ENCODE results near the gene PUM1.

Gene PUM1

DNA sequence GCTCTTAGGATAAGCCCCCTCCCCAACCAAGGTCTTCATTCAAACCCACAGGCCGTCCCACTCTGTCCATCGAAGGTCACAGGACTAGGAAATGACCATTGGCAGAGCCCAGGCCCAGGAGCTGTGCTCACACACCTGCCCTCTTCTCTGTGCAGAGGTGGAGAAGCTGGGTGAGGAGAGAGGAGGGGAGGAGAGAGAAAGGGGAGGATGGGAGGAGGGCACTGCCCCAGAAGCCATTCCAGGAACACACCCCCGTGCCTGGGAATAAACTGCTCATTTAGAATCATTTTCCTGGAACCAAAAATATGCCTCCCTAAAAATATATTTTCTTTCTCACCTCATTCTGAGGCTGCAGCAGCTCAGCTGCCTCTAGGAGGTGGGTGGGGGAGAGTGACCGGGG is 150.6 kb downstream of the PUM1 start:
- TF ChIP-seq CTCF (conservative IDR thresholded peaks at IDR 0.05; ENCODE audit: low read length) = no peak

DNA sequence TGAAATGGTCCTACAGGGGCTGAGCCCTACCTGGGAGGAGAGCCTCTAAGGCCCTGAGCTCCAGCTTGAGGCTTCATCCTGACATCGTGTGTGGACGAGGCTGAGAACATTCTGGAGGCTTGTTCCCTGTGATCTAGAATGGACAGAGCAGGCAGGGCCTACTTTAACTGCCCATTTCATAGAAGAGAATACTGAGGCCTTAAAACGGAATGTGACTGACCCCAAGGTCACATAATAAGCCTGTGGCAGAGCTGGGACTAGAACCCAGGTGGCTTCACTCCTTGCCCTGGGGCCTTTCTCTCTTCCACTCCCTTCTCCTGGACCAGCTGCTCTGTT is 151.0 kb downstream of the PUM1 start:
- no peak overlapping the region for H3K4me3 ChIP-seq (ENCODE audit: low read length)
- no peak for DNase-seq (ENCODE audit: low read depth)
- TF ChIP-seq CTCF (conservative IDR thresholded peaks at IDR 0.05; ENCODE audit: low read length) = no peak

More for the DNA sequence above, 150.6 kb downstream of the PUM1 start:
- DNase-seq (ENCODE audit: low read depth) = no peak
- no peak overlapping the region for H3K4me3 ChIP-seq (ENCODE audit: low read length)

DNA sequence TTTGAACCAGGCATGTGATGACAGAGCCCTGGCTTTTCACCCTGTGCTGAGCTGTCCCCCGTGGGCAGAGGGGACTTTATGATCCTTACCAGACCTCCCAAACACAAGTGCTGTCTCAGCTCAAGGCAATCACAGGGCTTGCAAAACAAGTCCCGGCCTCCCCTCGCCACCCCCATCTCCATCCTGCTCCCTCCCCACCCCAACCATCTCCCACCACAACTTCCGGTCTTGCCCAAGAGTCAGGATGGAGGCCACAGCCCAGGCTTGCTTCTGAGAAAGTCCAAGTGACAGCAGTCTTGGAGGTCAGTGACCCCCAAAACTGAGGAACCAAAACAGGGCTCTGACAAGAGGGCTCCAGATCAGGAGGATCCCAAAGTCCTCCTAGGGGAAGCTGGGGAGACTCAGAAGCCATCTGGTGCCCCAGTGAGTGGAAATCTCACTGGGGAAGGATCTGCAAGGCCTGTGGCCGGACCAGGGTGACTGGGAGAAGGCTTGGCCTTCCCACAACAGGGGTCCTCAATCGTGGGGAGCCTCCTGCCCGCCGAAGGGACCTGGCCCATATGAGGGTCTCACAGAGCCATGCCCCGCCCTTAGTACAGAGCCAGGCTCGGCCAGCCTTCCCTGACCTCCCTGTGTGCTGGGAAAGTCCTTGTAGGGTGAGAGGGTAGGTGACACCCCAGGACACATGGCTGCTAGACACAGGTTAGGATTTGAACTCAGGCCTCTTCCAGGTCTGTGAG is 152.4 kb downstream of the PUM1 start:
- H3K4me3 ChIP-seq (ENCODE audit: low read length) = no peak overlapping the region
- DNase-seq (ENCODE audit: low read depth) = peak; percentile 56
- TF ChIP-seq CTCF (conservative IDR thresholded peaks at IDR 0.05; ENCODE audit: low read length) = no peak

- TF ChIP-seq CTCF (conservative IDR thresholded peaks at IDR 0.05; ENCODE audit: low read length) = no peak
- no peak for DNase-seq (ENCODE audit: low read depth)
- no peak overlapping the region for H3K4me3 ChIP-seq (ENCODE audit: low read length)
Measured at GRCh38 chr1:30912224-30912623, 153.3 kb downstream of the PUM1 start.

DNA sequence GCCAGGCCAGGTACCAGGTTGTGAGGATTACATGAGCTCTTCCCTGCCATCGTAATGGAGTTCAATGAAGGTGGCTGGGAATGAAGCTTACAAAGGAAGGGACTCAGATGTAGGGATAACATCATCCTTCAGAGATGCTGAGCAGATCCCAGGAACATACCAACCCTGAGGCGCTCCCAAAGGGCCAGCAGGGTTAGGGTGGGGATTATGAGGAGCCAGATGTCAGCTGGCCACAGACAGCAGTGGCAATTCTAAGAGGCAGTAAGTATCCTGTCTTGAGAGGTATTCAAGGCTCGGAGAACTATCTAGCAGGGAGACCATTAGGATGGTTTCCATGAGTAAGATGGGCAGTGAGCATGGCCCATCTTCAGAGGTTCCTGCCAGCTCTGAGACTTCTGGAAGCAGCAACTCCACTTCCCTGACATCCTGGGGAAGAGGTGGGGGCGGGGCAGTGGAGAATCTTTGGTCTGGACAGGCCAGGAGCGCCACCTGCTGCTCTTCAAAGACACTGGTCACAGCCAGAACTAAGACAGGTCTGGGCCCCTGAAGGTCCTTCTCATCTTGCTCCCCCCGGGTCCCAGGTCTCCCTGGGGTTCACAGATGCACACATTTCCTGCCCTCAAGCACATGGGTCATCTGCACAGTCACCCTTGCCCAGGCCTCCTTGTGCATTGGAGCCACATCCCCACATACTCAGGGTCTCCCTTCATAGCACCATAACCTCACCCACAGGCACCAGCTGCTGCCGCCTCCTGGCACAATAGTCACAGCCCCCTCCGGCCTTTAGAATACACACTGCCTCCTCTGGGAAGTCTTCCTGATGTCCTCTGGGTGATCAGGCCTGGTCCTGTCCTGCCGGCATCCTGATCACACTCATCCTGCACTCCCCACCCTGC is 154.2 kb downstream of the PUM1 start:
- peak; percentile 83 for DNase-seq (ENCODE audit: low read depth)
- no peak overlapping the region for H3K4me3 ChIP-seq (ENCODE audit: low read length)
- peak; percentile 88 for TF ChIP-seq CTCF (conservative IDR thresholded peaks at IDR 0.05; ENCODE audit: low read length)

DNA sequence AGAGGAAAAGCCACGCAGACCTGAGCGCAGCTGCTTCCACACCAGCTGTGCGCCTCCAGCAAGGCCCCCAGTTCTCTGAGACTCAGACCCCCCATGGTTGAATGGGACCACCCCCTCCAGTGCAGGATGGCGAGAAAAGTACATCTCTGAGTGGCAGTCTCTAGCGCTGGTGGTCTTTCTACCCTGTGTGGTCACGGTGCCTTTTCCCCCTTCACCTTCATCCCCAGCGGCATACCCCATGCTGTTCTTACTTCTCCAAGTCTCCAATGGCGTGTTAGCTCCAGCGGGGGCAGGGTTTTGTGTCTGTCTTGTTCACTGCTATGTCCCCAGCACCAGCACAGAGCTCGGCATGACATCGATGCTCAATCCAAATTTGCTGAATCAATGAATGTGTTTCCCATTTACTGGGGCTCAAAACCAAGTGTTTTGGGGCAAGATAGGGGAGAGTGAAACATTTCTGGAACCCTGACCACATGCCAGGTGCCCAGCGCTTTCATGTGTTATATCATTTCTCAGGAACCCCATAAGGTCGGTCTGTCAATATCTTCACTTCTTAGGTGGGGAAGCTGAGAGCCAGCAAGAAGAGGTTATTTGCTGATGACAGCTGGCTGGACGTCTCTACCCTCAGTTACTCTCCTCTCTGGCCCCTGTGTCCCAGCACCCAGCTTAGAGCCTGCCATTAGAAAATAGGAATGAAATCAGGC is 156.0 kb downstream of the PUM1 start:
- H3K4me3 ChIP-seq (ENCODE audit: low read length) = peak overlapping the region; percentile 57
- TF ChIP-seq CTCF (conservative IDR thresholded peaks at IDR 0.05; ENCODE audit: low read length) = no peak
- DNase-seq (ENCODE audit: low read depth) = no peak
